Measurements from ENCODE around the gene ZNF738.
A peak's percentile ranks its signal among the peaks of the same experiment; 100 is the strongest.

ZNF738 gene

DNA sequence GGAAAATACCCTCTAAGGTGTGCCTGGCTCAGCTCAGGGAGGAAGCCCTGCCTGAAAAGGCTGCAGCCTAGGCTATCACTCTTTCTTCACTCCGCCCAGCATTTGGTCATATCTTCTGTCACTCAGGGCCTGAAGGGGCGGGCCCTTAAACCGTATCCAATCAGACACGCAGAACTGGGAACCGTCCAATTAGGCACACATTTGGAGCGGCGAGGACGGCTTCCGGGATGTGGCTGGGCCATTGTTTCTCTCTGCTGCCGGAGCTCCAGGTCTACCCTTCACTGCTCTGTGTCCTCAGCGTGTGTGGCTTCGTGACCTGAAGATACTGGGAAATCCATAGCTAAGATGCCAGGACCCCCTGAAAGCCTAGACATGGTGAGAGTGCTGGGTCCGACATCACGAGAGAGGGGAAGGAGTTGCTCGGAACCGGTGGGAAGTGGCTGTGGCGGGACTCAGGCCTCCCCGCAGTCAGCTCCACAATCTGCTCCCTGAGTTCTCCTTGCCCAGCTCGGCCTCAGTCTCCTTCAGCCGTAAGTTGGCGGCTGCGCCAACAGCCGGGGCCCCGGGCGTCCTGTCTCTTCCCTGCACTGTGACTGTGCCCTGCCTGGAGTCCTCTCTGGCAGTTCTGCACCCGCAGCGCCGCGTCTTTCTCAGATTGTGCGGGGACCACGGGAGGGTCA is 38.2 kb downstream of the ZNF738 start, which contains the start of gene ZNF493:
Gene ZNF493 (plus strand): TSS at position 241 of the 680 bp plus-strand sequence. CDS start 105 bp downstream, at position 346.
- TF ChIP-seq, protein P1, sequence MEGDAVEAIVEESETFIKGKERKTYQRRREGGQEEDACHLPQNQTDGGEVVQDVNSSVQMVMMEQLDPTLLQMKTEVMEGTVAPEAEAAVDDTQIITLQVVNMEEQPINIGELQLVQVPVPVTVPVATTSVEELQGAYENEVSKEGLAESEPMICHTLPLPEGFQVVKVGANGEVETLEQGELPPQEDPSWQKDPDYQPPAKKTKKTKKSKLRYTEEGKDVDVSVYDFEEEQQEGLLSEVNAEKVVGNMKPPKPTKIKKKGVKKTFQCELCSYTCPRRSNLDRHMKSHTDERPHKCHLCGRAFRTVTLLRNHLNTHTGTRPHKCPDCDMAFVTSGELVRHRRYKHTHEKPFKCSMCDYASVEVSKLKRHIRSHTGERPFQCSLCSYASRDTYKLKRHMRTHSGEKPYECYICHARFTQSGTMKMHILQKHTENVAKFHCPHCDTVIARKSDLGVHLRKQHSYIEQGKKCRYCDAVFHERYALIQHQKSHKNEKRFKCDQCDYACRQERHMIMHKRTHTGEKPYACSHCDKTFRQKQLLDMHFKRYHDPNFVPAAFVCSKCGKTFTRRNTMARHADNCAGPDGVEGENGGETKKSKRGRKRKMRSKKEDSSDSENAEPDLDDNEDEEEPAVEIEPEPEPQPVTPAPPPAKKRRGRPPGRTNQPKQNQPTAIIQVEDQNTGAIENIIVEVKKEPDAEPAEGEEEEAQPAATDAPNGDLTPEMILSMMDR (IDR thresholded peaks at IDR 0.05; ENCODE audit: insufficient read depth, low read length): no peak
- peak; percentile 66 for TF ChIP-seq GABPA (IDR thresholded peaks at IDR 0.05; ENCODE audit: low read depth)
- TF ChIP-seq SPI1 (IDR thresholded peaks at IDR 0.05; ENCODE audit: borderline replicate concordance, low read depth): 0 out of 2 replicates have a peak, but pooled peaks have one; percentile 32
- TF ChIP-seq, protein P2, sequence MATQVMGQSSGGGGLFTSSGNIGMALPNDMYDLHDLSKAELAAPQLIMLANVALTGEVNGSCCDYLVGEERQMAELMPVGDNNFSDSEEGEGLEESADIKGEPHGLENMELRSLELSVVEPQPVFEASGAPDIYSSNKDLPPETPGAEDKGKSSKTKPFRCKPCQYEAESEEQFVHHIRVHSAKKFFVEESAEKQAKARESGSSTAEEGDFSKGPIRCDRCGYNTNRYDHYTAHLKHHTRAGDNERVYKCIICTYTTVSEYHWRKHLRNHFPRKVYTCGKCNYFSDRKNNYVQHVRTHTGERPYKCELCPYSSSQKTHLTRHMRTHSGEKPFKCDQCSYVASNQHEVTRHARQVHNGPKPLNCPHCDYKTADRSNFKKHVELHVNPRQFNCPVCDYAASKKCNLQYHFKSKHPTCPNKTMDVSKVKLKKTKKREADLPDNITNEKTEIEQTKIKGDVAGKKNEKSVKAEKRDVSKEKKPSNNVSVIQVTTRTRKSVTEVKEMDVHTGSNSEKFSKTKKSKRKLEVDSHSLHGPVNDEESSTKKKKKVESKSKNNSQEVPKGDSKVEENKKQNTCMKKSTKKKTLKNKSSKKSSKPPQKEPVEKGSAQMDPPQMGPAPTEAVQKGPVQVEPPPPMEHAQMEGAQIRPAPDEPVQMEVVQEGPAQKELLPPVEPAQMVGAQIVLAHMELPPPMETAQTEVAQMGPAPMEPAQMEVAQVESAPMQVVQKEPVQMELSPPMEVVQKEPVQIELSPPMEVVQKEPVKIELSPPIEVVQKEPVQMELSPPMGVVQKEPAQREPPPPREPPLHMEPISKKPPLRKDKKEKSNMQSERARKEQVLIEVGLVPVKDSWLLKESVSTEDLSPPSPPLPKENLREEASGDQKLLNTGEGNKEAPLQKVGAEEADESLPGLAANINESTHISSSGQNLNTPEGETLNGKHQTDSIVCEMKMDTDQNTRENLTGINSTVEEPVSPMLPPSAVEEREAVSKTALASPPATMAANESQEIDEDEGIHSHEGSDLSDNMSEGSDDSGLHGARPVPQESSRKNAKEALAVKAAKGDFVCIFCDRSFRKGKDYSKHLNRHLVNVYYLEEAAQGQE (IDR thresholded peaks at IDR 0.05; ENCODE audit: insufficient replicate concordance, low read depth): no peak
- peak; percentile 79 for TF ChIP-seq POLR2AphosphoS5 (IDR thresholded peaks at IDR 0.05; ENCODE audit: low read depth)
- Histone ChIP-seq H3K4me3 (replicated peaks; ENCODE audit: insufficient read depth, low read length) (peak within 1 kb of the TSS; percentile 80), H3K27me3 (ENCODE audit: insufficient read depth, poor library complexity, severe bottlenecking) (no peaks in the 10 kb centered on the region), H3K27ac (replicated peaks) (peak within 1 kb of the TSS; percentile 74)
- DNase-seq (ENCODE audit: low read depth in 1 of 2, low spot score in 1 of 2): peak; percentile 82 to 97

DNA sequence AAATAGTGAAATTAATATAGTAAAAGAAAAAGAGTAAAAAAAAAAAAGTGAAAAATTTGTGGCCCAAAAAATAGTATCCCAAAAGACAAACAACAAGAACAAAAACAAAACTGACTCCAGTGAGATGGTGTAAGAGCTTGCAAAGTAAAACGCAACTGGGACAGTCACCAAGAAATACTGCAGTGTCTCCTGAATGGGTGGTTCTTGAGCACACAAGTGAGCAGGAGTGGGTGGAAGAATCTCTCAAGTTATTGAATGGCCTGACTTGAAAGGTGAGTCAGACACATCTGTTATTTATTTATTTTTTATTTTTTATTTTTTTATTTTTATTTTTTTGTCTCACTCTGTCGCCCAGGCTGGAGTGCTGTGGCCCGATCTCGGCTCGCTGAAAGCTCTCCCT is 40.1 kb downstream of the ZNF738 start:
- TF ChIP-seq SPI1 (IDR thresholded peaks at IDR 0.05; ENCODE audit: borderline replicate concordance, low read depth): no peak
- TF ChIP-seq, protein P1 (IDR thresholded peaks at IDR 0.05; ENCODE audit: insufficient read depth, low read length): no peak
- Histone ChIP-seq H3K4me3 (replicated peaks; ENCODE audit: insufficient read depth, low read length) (no peak overlapping the region), H3K27ac (replicated peaks) (no peak overlapping the region), H3K27me3 (ENCODE audit: insufficient read depth, poor library complexity, severe bottlenecking) (no peaks in the 10 kb centered on the region)
- no peak for DNase-seq (ENCODE audit: low read depth in 1 of 2, low spot score in 1 of 2)

DNA sequence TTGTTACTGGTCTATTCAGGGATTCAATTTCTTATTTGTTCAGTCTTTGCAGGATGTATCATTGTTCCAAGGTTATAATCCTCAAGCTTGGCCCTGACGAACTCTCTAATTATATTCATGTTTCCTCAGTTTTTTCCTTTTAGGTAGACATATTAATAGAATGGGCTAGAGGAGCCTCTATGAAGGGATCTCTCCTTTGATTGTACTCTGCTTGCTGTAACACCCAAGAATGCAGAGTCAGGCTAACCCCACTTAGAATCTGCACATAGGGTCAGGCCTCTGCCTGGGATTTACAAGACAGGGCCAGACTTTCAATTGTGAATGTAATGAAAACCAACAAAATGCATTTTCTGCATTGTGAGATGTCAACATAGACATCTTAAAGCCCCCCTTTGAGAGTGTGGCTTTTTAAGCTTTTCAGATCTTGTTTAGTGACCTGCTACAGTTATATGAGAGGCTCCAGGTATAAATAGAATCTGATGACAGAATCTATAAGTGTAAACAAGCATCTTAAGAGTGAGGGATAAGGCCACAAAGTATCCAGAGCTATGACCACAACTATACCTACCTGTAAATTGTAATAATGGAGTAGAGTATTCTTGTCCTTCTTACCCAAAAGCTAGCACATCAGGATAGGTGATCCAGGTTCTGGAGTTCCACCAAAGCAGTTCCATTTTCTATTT is 43.6 kb downstream of the ZNF738 start:
- H3K4me3 ChIP-seq (replicated peaks; ENCODE audit: insufficient read depth, low read length): no peak overlapping the region
- H3K27me3 ChIP-seq (ENCODE audit: insufficient read depth, poor library complexity, severe bottlenecking): no peaks in the 10 kb centered on the region
- no peak for DNase-seq (ENCODE audit: low read depth in 1 of 2, low spot score in 1 of 2)
- H3K27ac ChIP-seq (replicated peaks): no peak overlapping the region
- TF ChIP-seq POLR2AphosphoS5 (IDR thresholded peaks at IDR 0.05; ENCODE audit: low read depth) (no peak), SPI1 (IDR thresholded peaks at IDR 0.05; ENCODE audit: borderline replicate concordance, low read depth) (no peak), GABPA (IDR thresholded peaks at IDR 0.05; ENCODE audit: low read depth) (no peak)
- TF ChIP-seq, protein P1 (IDR thresholded peaks at IDR 0.05; ENCODE audit: insufficient read depth, low read length): no peak
- TF ChIP-seq, protein P2 (IDR thresholded peaks at IDR 0.05; ENCODE audit: insufficient replicate concordance, low read depth): no peak

Data from HL-60 (cell line).